NB4 (cell line): ENCODE data around the gene RGS14.

Experiments
- DNase-seq: peaks from one replicate; pipeline ENCODE4 v3.0.0; 2010; ENCODE audit warnings: low read depth
- H3K4me3 ChIP-seq: one replicate; pipeline ENCODE4 v1.5.1; 2011; ENCODE audit warnings: mild to moderate bottlenecking, low read depth, low read length, moderate library complexity
- CTCF ChIP-seq: IDR thresholded peaks from one replicate; pipeline ENCODE4 v1.5.1; 2012; ENCODE audit warnings: low read depth, low read length
- MAX ChIP-seq: IDR thresholded peaks from 2 replicates; pipeline ENCODE4 v1.6.1; 2011; ENCODE audit warnings: low read depth, low read length
- MYC ChIP-seq: IDR thresholded peaks from 2 replicates; pipeline ENCODE4 v1.6.1; 2011; ENCODE audit warnings: low read depth, low read length
- POLR2A ChIP-seq: IDR thresholded peaks from 2 replicates; pipeline ENCODE4 v1.6.1; 2011; ENCODE audit warnings: mild to moderate bottlenecking; ENCODE audit not compliant: insufficient read length; ENCODE audit errors: extremely low read depth

Gene RGS14

GRCh38 chr5:177403102-177403791 is 45.5 kb downstream of the RGS14 start:
- TF ChIP-seq MYC = no peak
- no peak; the same call in 1 of the 2 replicates for TF ChIP-seq MAX
- no peak for TF ChIP-seq CTCF
- TF ChIP-seq POLR2A = no peak
- peak overlapping the region; percentile 28 for H3K4me3 ChIP-seq
- peak; percentile 68 for DNase-seq

GRCh38 chr5:177403792-177404640 is 46.3 kb downstream of the RGS14 start:
- TF ChIP-seq POLR2A (peak; percentile 34), MAX (peak; percentile 91), MYC (peak; percentile 96), CTCF (peak; percentile 49)
- H3K4me3 ChIP-seq = peak overlapping the region; percentile 40
- DNase-seq = peak; percentile 90

GRCh38 chr5:177404641-177405179 is 47.0 kb downstream of the RGS14 start:
- DNase-seq = no peak
- TF ChIP-seq MYC (no peak), MAX (no peak), POLR2A (no peak), CTCF (no peak)
- H3K4me3 ChIP-seq = no peak overlapping the region

GRCh38 chr5:177405312-177405711 is 47.6 kb downstream of the RGS14 start:
- TF ChIP-seq CTCF (no peak), MAX (no peak)
- no peak overlapping the region for H3K4me3 ChIP-seq
- no peak for DNase-seq

GRCh38 chr5:177405805-177406204 is 48.1 kb downstream of the RGS14 start:
- H3K4me3 ChIP-seq = no peak overlapping the region
- TF ChIP-seq MAX = peak; percentile 22; the same call in 1 of the 2 replicates
- TF ChIP-seq POLR2A = no peak
- peak; percentile 20; the same call in 1 of the 2 replicates for TF ChIP-seq MYC
- TF ChIP-seq CTCF = no peak
- peak; percentile 90 for DNase-seq
